Measurements from ENCODE around the gene ZBTB20.

The ZBTB20 gene

GRCh38 chr3:115019900-115020299, 127.2 kb downstream of the ZBTB20 start:
- no peak overlapping the region for H2AFZ ChIP-seq (ENCODE audit: low read length, unreplicated experiment)
- H3K27me3 ChIP-seq (ENCODE audit: insufficient read depth, low read length) = no peaks in the 10 kb centered on the region
- no peaks in the 10 kb centered on the region for H3K36me3 ChIP-seq (ENCODE audit: insufficient read depth, low read length)
- H3K4me1 ChIP-seq (ENCODE audit: control insufficient read depth, insufficient read depth, low read length, unreplicated experiment) = no peaks in the 10 kb centered on the region
- H3K27ac ChIP-seq (ENCODE audit: low read depth, low read length) = no peak overlapping the region
- H3K79me2 ChIP-seq (ENCODE audit: control insufficient read depth, insufficient read depth, low read length, unreplicated experiment) = no peaks in the 10 kb centered on the region
- no peak overlapping the region for H3K4me3 ChIP-seq (ENCODE audit: low read depth, low read length)

DNA sequence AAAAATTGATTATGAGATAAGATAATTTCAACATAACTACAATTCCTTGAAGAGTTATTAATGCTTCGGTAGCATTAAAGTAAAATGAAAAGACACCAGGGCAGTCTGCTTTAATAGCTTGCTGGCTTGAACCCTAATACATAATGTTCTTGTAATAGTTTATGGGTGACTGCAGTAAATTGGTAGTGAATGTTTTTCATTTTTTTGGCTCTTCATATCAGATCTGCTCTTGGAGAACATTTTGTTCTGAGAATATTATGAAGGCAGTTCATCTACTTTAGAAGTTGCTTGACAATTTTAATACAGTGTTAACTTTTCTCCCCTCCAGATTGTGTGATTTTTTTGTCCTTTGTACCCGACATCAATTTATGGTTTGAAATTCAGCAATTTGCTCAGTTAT, 128.4 kb downstream of the ZBTB20 start:
- Histone ChIP-seq H3K27me3 (ENCODE audit: insufficient read depth, low read length) (no peaks in the 10 kb centered on the region), H3K79me2 (ENCODE audit: control insufficient read depth, insufficient read depth, low read length, unreplicated experiment) (no peaks in the 10 kb centered on the region), H3K27ac (ENCODE audit: low read depth, low read length) (no peak overlapping the region), H2AFZ (ENCODE audit: low read length, unreplicated experiment) (no peak overlapping the region), H3K36me3 (ENCODE audit: insufficient read depth, low read length) (no peaks in the 10 kb centered on the region), H3K4me1 (ENCODE audit: control insufficient read depth, insufficient read depth, low read length, unreplicated experiment) (no peaks in the 10 kb centered on the region), H3K4me3 (ENCODE audit: low read depth, low read length) (no peak overlapping the region)

DNA sequence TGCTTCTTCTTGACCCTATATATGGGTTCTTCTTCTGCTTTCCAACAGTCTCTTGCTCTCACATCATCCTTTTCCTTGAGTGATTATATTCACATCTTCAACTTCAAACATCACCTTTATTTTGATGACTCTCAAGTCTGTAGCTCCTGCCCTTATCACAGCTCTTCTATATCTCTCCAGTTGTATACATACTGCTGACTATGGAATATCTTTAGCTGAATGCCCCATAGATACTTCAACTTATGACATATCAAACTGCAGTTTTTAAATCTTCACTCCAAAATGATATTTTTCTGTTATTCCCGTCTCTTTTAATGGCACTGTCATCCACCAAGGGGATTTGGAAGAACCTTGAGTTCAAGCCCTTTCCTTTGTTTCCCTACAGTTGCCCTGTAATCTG, 139.1 kb downstream of the ZBTB20 start:
- H2AFZ ChIP-seq (ENCODE audit: low read length, unreplicated experiment) = no peak overlapping the region
- H3K4me1 ChIP-seq (ENCODE audit: control insufficient read depth, insufficient read depth, low read length, unreplicated experiment) = no peaks in the 10 kb centered on the region
- no peaks in the 10 kb centered on the region for H3K79me2 ChIP-seq (ENCODE audit: control insufficient read depth, insufficient read depth, low read length, unreplicated experiment)
- no peak overlapping the region for H3K27ac ChIP-seq (ENCODE audit: low read depth, low read length)
- no peak overlapping the region for H3K4me3 ChIP-seq (ENCODE audit: low read depth, low read length)
- H3K36me3 ChIP-seq (ENCODE audit: insufficient read depth, low read length) = no peaks in the 10 kb centered on the region
- no peaks in the 10 kb centered on the region for H3K27me3 ChIP-seq (ENCODE audit: insufficient read depth, low read length)

DNA sequence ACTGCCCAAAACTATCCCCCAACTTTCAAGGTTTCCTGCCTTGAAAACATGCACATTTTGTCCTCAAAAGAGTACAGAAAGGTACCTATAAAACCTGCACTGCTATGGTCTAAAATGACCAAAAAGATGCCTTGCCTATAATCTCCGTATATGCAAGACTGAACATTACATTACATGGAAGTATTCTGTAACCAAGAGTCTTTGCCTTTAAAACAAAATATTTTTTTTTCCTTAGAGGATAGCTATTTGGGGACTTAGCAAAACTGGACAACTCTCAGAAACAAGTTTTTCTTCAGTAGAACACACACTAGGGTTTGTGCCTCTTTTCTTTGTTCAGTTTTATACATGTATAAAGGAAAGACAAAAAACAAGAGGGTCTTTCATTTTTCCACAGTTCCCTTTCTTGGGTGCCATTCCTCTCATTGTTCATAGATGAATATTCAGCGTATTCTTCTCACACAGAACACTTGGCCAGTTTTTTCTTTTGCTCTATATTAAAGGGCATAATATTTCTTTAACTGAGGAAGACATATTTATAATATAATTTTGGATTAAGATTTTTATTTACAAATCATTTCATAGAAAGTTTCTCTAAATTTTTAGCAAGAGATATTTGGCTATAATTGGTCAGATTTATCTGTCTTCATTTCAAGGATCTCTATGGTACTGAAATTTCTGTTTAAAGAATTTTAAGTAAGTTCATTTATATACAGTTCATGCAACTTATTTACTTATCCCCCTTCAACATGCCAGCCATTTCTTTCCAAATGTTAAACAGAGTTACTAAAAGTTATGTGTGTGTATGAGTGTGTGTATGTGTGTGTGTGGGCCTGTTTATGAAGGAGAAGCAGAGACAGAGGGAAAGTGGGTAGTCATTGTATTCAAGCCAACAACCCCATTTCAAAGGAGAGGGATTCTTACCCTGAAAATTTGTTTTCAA, 142.6 kb downstream of the ZBTB20 start:
- Histone ChIP-seq H3K27ac (ENCODE audit: low read depth, low read length) (no peak overlapping the region), H3K36me3 (ENCODE audit: insufficient read depth, low read length) (no peaks in the 10 kb centered on the region), H2AFZ (ENCODE audit: low read length, unreplicated experiment) (no peak overlapping the region), H3K79me2 (ENCODE audit: control insufficient read depth, insufficient read depth, low read length, unreplicated experiment) (no peaks in the 10 kb centered on the region), H3K4me1 (ENCODE audit: control insufficient read depth, insufficient read depth, low read length, unreplicated experiment) (no peaks in the 10 kb centered on the region), H3K4me3 (ENCODE audit: low read depth, low read length) (no peak overlapping the region), H3K27me3 (ENCODE audit: insufficient read depth, low read length) (no peaks in the 10 kb centered on the region)

GRCh38 chr3:114998971-114999579, 148.0 kb downstream of the ZBTB20 start:
- no peaks in the 10 kb centered on the region for H3K36me3 ChIP-seq (ENCODE audit: insufficient read depth, low read length)
- no peaks in the 10 kb centered on the region for H3K79me2 ChIP-seq (ENCODE audit: control insufficient read depth, insufficient read depth, low read length, unreplicated experiment)
- H3K4me1 ChIP-seq (ENCODE audit: control insufficient read depth, insufficient read depth, low read length, unreplicated experiment) = no peaks in the 10 kb centered on the region
- H3K27me3 ChIP-seq (ENCODE audit: insufficient read depth, low read length) = no peaks in the 10 kb centered on the region
- H3K27ac ChIP-seq (ENCODE audit: low read depth, low read length) = no peak overlapping the region
- H2AFZ ChIP-seq (ENCODE audit: low read length, unreplicated experiment) = no peak overlapping the region
- no peak overlapping the region for H3K4me3 ChIP-seq (ENCODE audit: low read depth, low read length)

DNA sequence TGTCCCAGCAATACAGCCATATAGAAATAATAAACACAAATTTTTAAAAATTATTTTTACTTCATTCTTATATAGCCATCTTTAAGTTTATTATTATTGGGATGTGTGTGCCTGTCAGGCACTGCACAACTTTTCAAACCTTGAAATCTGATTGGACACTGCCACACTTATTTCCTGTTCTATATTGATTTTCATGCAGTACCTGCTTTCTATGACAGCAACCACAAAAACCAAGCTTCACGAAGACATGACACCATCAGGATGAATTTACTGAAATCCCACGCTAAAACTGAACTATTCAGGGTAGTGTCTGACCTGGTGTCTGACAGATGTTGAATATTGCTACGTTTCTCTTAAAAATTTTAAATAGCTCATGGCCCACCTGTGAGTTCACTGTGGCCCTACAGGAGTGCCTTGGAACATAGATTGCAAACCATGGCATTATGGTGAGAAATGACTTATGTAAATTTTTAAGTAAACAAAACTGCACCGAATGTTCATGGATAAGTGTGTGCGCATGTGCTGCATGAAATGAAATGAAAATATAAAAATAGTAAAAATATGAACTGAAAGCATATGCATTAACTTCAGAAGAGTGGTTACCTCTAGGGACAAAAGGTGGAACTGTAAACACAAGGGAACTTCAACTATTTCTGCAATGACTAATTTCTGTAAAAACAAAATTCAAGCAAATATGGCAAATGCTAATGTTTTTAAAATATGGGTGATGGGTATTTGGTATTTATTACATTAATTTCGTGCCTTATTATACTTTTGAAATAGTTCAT, 152.3 kb downstream of the ZBTB20 start:
- Histone ChIP-seq H3K27ac (ENCODE audit: low read depth, low read length) (no peak overlapping the region), H3K4me3 (ENCODE audit: low read depth, low read length) (no peak overlapping the region)

DNA sequence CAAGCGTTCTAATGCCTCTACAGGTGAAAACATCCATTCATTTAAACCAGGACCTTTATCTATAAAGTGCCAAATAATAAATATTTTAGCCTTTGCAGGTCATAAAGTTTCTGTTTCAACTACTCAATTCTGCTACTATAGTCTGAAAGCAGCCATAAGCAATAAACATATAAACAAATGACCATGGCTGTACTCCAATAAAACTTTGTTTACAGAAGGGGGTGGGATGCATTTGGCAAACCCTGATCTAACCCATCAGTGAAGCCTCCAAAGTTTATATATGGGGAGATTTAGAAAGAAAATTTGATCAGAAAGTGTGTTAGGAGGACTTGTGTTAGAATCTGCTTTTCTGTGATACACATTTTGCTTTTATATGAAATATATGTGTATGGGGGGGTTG, 161.3 kb downstream of the ZBTB20 start:
- H3K27me3 ChIP-seq (ENCODE audit: insufficient read depth, low read length) = no peaks in the 10 kb centered on the region
- H3K4me3 ChIP-seq (ENCODE audit: low read depth, low read length) = no peak overlapping the region
- H3K79me2 ChIP-seq (ENCODE audit: control insufficient read depth, insufficient read depth, low read length, unreplicated experiment) = no peaks in the 10 kb centered on the region
- H3K27ac ChIP-seq (ENCODE audit: low read depth, low read length) = no peak overlapping the region
- no peaks in the 10 kb centered on the region for H3K36me3 ChIP-seq (ENCODE audit: insufficient read depth, low read length)
- no peaks in the 10 kb centered on the region for H3K4me1 ChIP-seq (ENCODE audit: control insufficient read depth, insufficient read depth, low read length, unreplicated experiment)
- no peak overlapping the region for H2AFZ ChIP-seq (ENCODE audit: low read length, unreplicated experiment)

More for the DNA sequence above, 152.3 kb downstream of the ZBTB20 start:
- H3K4me1 ChIP-seq (ENCODE audit: control insufficient read depth, insufficient read depth, low read length, unreplicated experiment) = no peaks in the 10 kb centered on the region
- no peaks in the 10 kb centered on the region for H3K27me3 ChIP-seq (ENCODE audit: insufficient read depth, low read length)
- no peaks in the 10 kb centered on the region for H3K79me2 ChIP-seq (ENCODE audit: control insufficient read depth, insufficient read depth, low read length, unreplicated experiment)
- H2AFZ ChIP-seq (ENCODE audit: low read length, unreplicated experiment) = no peak overlapping the region
- H3K36me3 ChIP-seq (ENCODE audit: insufficient read depth, low read length) = no peaks in the 10 kb centered on the region

DNA sequence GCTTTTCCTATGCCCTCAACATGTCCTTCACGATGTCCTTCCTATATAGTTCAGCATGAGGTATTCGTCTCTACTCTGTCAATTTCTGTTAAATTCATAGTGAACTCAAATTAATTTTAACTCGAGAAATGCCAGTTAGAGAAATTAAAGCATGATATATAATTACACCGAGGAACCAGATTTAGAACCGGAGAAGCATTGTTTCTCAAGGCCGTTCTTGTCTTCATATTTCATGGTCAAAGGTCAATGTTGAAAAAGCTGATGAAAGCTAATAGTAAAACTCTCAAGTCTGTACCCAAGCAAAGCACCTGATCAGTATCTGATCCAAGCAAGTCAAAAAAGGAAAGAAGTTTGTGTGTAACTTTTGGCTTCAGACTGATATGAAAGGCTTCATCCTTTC, 163.8 kb downstream of the ZBTB20 start:
- no peak overlapping the region for H2AFZ ChIP-seq (ENCODE audit: low read length, unreplicated experiment)
- no peak overlapping the region for H3K27ac ChIP-seq (ENCODE audit: low read depth, low read length)

GRCh38 chr3:114974387-114974786, 172.7 kb downstream of the ZBTB20 start:
- Histone ChIP-seq H3K27me3 (ENCODE audit: insufficient read depth, low read length) (no peaks in the 10 kb centered on the region), H3K27ac (ENCODE audit: low read depth, low read length) (no peak overlapping the region), H3K4me1 (ENCODE audit: control insufficient read depth, insufficient read depth, low read length, unreplicated experiment) (no peaks in the 10 kb centered on the region), H3K36me3 (ENCODE audit: insufficient read depth, low read length) (no peaks in the 10 kb centered on the region), H3K79me2 (ENCODE audit: control insufficient read depth, insufficient read depth, low read length, unreplicated experiment) (no peaks in the 10 kb centered on the region), H3K4me3 (ENCODE audit: low read depth, low read length) (no peak overlapping the region), H2AFZ (ENCODE audit: low read length, unreplicated experiment) (no peak overlapping the region)

More for the DNA sequence above, 163.8 kb downstream of the ZBTB20 start:
- Histone ChIP-seq H3K4me3 (ENCODE audit: low read depth, low read length) (no peak overlapping the region), H3K36me3 (ENCODE audit: insufficient read depth, low read length) (no peaks in the 10 kb centered on the region), H3K79me2 (ENCODE audit: control insufficient read depth, insufficient read depth, low read length, unreplicated experiment) (no peaks in the 10 kb centered on the region), H3K27me3 (ENCODE audit: insufficient read depth, low read length) (no peaks in the 10 kb centered on the region), H3K4me1 (ENCODE audit: control insufficient read depth, insufficient read depth, low read length, unreplicated experiment) (no peaks in the 10 kb centered on the region)

DNA sequence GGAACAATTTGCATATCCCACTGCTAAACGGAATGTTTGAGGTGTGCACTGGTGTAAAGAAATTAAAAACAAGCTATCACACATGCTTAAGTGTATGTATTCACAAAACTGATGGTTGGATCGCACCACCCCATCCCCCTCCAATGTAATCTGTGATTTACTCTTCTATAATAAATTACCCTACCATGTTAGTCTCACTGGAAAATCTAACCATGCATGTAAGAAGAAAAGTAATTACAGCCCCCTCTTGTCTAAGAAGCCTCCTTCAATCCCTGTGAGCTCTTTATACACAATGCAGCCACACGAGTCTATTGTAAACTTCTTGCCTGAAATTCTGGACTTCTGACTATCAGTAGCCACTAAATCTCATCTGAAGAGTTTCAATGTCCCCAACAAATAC, 173.6 kb downstream of the ZBTB20 start:
- Histone ChIP-seq H3K27me3 (ENCODE audit: insufficient read depth, low read length) (no peaks in the 10 kb centered on the region), H3K27ac (ENCODE audit: low read depth, low read length) (no peak overlapping the region), H3K4me1 (ENCODE audit: control insufficient read depth, insufficient read depth, low read length, unreplicated experiment) (no peaks in the 10 kb centered on the region), H2AFZ (ENCODE audit: low read length, unreplicated experiment) (no peak overlapping the region), H3K36me3 (ENCODE audit: insufficient read depth, low read length) (no peaks in the 10 kb centered on the region), H3K79me2 (ENCODE audit: control insufficient read depth, insufficient read depth, low read length, unreplicated experiment) (no peaks in the 10 kb centered on the region), H3K4me3 (ENCODE audit: low read depth, low read length) (no peak overlapping the region)

Data from ACC112 (cell line).